Hematopoietic multipotent progenitor cell treated with erythropoietin and hydrocortisone succinate and interleukin-3 and kit ligand, for 6 days (in vitro differentiated cells): Measurements from ENCODE around the gene AHR.

ENCODE experiments used
- DNase-seq: peaks from one replicate; pipeline ENCODE4 v3.0.0-alpha.2; 2015

AHR gene

DNA sequence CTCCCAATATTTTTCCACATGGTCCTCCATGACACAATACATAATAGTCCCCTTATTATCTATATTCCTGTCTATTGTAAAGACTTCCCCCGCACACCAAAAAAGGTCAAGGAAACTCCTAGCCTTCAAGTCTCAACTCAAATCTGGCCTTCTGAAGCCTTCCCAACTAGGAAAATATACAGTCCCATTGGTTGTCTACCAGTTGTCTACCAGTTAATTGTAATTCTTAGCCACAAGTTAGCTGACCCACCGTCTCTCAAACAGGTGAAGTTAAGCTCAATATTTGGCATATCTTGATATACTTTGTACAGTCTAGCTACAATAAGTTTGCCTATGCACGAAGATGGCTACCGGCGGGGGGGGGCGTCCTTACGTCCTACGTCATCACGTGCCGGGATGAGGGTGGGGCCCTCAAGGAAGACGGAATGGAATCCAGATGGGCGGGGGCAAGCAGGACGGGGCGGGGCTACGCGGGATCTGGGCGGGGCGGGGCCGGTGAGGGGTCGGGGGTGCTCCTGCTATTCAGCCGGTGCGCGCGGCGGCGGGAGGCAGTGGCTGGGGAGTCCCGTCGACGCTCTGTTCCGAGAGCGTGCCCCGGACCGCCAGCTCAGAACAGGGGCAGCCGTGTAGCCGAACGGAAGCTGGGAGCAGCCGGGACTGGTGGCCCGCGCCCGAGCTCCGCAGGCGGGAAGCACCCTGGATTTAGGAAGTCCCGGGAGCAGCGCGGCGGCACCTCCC, at the start of gene AHR:
Gene AHR, plus strand, starts transcription at position 551 of the 738 bp plus-strand sequence. CDS start 613 bp downstream, outside the sequence.
- peak; percentile 95 for DNase-seq

DNA sequence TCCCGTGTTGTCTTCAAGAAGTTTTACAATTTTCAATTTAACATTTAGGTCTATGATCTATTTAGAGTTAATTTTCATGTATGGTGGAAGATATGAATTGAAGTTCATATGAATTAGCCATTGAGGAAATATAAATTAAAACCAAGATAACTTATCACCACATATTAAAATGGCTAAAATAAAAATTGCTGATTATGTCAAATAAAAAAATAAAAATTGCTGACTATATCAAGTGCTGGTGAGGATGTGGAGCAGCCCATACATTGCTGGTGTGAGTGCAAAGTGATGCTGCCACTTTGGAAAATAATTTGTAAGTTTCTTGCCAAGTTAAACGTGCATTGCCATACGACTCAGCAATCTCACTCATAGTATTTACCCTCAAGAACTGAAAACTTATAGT, 44.6 kb upstream of the AHR start:
- no peak for DNase-seq

DNA sequence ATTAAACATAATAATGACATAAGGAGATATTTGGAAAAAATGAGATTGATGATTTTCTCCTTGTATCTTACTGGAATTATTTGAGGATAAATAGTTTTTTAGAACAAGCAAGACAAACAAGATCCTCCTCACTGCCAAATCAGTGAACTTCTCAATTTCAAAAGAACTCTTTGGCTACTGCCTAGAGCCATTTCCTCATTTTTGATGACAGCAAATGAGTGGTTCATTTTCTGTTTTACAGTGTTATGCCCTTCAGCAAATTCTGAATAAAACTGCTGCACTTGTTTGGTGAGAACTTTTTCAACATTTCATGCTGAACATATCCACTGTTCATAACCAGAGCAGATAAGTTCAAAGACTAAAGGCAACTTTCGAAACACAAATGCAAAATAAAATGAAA, 42.5 kb upstream of the AHR start:
- no peak for DNase-seq

DNA sequence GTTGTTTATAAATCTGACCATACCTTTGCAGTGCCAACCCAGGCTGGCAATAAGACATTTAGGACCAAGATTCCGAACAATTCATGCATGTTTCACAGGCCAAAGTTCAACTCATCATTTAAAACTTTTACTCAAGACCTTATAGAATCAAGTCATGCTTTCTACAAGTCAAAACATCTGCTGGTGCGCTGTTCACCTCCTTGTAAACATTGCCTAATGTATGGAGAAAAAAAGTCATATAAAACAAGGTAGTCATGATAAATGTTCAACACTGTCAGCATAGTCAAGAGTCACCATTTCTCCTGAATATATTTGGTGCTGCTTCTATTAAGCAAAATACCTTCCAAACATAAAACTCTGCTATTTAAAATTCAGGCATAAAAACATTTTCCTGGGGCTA, 42.1 kb upstream of the AHR start:
- DNase-seq, result no peak

DNA sequence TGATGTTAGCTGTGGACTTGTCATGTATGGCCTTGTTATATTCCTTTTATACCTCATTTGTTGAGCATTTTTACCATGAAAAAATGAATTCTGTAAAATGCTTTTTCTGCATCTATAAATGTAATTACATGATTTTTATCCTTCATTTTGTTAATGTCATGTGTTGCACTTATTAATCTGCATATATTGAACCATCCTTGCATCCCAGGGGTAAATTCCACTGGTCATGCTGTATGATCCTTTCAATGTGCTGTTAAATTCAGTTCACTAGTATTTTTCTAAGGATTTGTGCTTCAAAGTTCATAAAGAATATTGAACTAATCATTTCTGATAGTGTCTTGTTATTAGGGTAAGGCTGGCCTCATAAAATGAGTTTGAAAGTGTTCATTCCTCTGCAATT, 31.9 kb upstream of the AHR start:
- DNase-seq, result no peak

DNA sequence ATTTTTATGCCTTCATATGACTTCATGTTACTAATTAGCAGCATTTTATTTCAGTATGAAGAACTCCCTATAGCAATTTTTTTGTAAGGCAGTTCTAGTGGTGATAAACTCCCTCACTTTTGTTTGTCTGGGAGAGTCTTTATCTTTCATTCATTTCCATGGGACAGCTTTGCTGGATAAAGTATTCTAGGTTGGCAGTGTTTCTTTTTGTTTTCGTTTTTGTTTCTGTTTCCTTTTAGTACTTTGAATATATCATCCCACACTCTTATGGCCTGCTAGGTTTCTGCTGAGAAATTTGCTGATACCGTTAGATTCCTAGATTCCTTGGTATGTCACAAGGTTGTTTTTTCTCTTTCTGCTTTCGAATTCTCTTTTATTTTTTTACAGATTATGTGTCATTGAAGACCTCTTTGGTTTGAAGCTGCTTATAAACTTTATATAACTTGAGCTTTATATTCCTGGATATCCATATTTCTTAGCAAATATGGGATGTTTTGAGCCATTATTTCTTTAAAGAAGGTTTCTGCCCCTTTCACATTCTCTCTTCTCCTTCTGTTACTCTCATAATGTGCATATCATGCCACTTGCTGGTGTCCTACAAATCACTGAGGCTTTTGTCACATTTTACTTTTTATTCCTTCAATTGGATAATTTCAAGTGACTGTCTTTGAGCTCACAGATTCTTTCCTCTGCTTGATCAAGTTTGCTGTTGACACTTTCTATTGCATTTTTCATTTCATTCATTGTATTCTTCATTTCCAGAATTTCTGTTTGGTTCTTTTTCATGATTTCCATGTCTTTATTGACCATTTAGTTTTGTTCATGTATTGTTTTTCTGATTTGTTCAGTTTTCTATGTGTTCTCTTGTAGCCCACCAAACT, 28.9 kb upstream of the AHR start:
- DNase-seq, result no peak

DNA sequence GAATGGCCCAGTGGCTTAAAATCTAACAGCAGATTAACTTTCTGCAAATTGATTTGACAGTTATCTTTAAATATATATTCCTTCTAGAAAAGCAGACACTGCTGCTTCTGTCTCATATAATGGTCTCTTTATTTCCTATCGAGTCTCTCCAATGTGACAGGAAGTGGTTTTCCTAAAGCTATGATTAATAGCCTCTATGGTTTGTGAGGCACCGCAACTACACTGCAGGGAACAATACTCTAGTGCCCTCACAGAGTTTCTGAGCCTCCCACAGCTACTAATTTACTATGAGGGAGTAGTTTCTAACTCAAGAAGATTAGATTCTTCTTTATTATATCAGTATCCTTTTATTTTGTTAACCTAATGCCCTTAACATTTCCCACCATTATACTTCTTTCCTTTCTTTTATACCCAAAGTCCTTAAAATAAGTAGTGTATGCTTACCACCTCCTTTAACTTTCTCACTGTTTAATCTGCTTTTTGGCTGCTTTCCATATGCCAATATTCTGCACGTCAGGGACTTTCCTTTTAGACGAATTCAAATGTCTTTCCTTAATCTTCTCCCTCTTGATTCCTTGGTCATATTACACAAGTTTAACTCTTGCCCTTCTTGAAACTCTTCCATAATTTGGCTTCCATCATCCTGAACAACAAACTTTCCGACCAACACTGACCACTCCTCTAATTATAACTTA, 23.8 kb upstream of the AHR start:
- peak; percentile 73 for DNase-seq

DNA sequence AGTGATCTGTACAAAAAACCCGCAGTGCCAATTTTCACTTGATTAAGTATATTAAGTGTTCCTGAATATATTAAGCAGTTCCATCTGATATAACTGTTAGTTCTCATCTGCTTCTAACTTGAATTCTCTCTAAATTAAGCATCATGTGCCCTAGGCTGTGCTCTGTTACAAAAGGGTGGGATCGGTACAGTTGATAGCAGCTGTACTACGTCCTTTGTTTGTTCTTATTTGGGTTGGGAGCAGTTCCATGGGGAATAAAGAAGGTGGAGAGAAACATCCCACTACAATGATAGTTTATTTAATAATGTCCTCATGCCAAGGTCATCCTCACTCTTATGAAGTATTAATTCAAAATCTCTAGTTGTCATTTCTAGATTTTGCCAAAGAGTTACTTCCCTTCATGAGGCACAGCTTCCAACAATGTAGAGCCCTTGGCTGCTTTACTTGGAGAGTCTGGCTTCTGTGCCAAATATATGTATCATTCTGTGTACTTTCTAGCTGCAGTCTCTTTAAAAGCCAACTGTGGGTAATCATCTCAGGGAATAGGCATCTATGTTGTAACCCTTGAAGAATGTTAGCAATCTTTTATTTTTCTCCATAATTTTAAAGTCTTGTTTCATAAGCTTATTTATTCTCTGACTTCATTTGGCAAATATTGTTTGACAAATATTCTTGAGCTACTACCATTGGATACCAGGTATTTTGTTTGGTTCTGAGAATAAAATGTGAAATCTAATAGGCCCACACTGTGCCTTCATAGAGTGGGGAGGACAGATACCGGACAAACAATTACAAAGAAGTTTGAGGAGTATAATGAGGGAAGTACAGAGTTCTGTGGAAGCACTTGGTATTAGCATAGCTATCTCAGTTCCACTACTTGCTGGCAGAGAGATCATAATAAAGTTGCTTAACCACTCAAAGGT, 22.4 kb upstream of the AHR start:
- no peak for DNase-seq

DNA sequence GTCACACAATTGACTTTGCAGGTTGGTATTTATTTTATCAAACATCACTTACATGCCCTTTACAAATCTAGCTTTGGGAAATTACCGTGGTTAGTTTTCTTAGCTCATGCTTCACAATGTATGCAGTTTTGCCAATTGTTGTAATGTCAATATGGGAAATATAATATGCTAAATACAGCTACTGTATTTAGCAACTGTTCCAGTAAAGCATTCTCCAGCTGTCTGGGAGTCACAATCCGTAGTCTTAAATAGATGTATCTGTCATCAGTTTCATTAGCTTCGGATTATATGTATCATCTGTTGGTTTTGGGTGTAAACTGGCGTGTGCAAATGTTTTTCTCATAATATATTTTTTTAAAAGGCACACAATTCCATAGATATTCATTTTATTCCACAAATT, 19.4 kb upstream of the AHR start:
- no peak for DNase-seq

DNA sequence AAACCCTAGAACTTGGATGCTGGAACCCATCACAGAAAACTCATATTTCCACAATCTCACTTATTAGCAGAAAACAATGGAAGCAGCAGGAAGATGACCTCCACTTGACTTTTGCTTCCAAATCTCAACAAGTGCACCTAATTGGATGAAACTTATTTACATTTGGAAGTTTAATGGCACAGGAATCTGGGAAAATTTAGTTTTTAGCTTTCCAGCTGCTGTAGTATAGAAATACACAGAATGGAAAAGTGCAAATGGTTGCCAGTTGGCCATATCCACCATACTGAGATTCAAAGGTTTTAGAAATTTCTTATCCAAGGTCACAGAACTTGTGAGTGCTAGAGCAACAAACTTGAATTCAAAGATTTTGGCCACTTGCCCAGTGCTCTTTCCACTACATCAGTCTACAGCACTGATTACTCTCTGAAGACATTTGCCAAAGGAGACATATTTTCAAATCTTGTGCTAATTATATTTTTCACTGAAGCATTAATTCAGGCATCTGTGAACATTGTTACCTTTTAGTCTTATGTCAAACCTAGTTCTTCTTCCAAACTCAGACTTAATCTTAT, 9.3 kb upstream of the AHR start:
- DNase-seq, result peak; percentile 68

DNA sequence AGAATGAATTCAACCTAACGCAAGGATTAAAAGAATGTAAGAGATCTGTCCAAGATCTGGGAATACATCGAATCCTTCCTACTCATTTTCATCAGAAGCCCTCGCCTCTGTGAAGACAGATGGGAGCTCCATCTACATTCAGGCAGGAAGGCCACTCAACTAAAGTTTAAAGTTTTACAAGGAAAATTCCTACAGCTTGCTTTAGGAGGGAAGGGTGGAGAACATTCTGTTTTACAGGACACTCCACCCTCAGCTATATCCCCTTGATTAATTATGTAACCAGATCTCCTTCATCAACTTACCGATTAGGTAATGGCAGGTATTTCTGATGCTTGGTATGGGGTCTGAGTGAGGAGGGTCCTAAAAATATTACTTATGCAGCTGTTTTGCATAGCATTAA, 5.6 kb upstream of the AHR start:
- no peak for DNase-seq

DNA sequence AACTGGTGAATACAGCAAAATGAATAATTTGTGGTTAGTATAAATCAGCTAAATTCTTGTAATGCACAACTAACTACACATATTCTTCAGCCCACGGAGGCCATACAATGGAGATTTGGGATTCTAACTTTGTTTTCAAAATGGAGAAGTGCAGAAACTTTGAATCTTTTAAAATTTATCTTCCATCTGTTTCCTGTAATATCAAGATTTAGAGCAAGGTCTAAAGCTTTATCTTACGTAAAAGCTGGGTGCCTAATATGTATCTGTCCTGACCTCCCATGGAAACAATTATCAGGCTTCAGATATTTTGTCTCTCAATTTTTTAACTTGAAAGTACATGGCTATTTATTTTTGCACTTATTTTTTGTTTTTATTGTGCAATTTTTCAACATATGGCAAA, 5.0 kb upstream of the AHR start:
- DNase-seq, result peak; percentile 48

DNA sequence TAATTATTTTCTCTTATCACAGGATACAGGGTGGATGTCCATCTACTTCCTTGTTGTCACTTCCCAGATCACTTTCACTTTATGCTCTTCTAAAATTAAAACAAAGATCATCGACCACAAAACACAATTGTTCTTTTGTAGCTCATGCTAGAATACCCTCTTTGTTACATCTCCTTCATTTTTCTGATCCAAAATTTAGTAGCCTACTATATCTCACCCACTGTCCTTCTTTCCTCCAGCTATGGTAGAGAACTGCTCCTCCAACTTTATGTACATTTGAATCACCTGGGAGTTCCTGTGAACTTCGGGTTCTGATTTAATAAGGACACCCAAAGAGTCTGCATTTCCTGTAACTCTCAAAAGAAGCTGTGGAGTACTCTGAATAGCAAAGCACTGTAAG, 1.2 kb upstream of the AHR start:
- DNase-seq, result no peak

DNA sequence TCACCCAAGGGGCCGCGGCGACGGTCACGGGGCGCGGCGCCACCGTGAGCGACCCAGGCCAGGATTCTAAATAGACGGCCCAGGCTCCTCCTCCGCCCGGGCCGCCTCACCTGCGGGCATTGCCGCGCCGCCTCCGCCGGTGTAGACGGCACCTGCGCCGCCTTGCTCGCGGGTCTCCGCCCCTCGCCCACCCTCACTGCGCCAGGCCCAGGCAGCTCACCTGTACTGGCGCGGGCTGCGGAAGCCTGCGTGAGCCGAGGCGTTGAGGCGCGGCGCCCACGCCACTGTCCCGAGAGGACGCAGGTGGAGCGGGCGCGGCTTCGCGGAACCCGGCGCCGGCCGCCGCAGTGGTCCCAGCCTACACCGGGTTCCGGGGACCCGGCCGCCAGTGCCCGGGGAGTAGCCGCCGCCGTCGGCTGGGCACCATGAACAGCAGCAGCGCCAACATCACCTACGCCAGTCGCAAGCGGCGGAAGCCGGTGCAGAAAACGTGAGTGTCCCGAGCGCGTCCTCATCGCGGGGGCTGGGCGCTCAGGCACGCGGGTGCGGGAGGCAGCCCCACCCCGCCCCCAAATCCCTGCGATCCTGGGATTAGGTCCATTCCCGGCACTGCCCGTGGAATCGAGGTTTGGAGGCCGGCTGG, 509 bp downstream of the AHR start:
- DNase-seq, result peak; percentile 42

DNA sequence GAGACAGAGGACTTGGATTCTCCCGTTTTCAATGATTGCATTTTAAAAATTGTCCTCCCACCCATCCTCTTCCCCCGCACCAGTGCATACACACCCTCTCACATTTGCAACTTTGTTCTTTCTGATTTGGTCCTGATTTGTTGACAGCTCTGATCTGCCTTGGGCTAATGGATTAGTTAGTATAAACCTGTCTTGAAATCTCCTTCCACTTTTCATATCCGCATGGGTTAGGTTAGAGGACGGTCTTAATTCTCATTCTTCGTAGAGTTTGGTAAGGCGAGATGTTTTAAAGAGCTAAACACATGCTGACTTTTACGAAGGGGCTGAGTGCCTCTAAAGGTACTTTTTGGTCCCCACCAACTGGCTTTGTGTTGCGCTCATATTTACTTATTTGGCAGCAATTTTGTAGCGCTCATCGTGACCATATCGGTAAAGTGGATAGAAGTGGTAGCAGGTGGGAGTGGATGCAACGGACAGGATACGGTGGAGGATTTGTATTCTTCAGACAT, 1.1 kb downstream of the AHR start:
- peak; percentile 61 for DNase-seq

DNA sequence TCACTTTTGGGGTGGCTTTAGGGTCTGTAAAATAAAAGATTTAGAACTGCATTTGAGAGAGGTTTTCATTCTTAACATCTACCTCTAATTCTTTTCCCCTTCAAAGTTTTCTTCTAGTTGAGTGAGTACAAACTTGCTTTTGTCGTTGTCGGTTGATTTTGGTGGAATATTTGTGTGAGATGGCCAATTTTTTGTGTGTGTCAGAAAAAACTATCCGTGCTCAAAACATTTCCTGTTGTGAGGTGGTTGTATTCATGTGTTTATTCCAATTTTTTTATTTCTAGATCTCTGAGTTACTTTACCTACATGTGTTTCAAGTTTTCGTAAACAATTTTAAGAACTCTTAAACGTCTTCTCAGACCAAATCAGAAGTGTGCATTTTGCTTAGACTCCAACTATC, 1.6 kb downstream of the AHR start:
- no peak for DNase-seq

DNA sequence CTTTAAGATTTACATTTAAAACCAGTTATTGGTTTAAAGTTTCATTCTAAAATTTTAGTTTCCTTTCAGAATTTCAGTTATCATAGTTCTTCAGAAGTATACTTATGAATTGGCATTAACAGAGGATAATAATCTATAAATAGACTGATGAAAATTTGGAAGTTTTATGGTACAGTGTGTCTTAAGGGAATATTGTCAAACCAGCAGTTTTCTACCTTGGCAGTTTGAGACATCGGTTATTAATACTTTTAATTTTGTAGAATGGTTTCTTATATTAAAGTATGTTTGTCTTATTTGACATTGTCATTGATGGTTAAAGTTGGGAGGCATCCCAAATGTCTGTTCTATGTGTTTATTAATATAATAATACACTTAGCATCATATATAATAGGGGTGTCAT, 2.0 kb downstream of the AHR start:
- DNase-seq, result peak; percentile 8

DNA sequence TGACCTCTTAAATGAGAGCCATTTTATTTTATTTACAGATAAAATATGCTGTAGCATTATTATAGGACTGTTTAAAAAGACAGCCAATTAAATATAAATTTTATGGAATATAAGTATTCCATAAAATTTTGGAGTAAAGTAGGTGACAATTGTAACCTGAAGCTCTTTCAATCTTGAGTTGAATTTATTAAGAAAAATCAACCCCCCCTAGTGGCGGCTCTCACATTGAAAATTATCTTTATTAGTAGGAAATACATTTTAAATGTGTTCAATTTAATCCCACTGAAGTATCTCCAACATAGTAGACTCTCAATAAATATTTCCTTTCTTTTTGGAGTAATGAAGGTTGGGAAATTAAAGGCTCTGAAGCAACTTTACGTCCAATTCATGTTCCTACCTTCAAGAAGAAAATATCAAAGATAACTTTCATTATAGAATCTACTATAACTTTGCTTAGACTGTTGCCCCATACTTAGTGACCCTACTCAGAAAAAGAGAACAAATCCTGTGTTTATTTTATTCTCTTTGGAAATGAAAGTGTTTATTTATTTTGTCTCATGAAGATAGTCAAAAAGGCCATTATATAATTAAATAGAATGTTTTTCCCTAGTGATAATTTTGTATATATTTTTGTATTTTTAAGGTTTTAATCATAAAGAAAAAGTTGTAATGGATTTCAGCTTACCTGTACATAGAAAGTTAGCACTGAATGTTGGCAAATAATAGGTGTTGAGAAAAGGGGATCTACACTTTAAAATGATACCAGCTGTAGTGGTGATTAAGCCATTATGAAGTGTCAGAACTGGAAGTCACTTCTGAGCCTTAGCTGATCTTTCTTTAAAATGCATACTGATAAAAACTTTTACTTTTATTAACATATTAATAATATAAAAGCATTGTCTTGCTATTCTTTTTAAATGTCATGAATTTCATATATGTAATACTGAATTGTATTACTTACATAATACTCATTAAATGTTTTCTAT, 3.3 kb downstream of the AHR start:
- DNase-seq, result peak; percentile 86

DNA sequence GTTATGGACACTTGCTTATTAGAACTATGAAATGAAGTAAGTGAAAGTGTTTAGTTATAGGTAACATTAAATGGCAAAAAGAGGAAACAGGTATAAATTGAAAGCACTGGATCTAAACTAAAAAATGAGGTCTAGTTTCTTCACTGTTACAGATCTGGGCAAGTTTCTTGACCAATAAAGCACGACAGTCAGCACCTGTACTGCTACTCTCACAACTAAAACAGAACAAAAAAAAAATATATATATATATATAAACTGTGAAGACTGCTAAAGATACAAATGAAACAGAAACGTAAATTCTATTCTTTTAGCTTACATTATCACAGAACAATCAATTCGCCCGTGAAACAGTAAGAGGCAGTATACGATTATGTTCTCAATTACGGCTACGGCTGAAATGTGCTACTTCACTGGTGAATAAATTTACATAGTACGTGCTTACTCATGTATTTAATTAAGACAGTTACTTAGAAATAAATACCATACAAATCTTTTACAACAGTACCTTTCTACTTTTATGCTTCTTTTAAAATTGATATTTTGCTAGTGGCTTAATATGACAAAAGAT, 4.2 kb downstream of the AHR start:
- peak; percentile 85 for DNase-seq

DNA sequence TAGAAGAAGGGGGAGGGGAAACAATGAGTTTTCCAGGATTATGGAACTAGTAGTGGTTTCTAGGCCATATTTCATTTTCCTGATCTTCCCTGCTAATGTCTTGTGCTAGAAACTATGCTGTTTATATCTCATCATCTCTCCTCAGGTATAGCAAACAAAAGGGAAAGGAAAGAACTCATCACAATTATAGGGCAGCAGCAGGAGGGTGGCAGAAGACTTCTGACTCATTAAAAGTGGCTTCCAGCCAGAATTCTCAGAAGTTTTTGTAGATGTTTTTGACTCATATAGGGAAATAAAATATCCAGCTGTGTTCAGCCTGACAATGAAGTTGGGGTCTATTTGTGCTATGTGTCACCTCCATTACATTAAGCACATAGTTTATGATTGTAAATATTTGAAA, 6.5 kb downstream of the AHR start:
- DNase-seq, result peak; percentile 85
